IPS DF 4.7 (cell line): ENCODE data around the gene XPO6.

Experiments
- DNase-seq: peaks from one replicate; pipeline ENCODE4 v3.0.0-alpha.2; 2013; ENCODE audit warnings: low spot score; ENCODE audit errors: extremely low read depth

The XPO6 gene

GRCh38 chr16:28090646-28091377 is 121.0 kb downstream of the XPO6 start:
- peak; percentile 30 for DNase-seq

- DNase-seq, result no peak
These were observed 121.8 kb downstream of the XPO6 start for GRCh38 chr16:28089992-28090365.

DNA sequence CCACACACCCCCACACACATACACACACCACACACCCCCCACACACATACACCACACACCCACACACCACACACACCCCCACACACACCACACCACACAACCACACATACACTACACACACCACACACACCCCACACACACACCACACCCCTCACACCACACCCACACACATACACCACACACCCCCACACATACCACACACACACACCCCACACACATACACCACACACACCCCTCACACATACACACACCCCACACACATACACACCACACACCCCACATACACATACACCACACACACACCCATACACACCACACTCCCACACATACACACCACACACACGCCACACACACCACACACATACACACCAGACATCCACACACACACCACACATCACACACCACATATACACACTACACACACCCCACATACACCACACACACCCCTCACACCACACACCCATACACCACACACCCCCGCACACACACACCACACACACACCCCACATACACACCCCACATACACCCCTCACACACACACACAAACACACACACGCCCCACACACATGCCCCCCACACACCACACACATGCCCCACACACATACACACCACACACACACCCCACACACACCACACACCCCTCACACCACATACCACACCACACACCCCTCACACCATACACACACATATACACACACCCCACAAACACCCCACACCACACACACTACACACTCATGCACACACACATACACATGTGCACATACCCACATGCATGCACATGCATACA is 122.4 kb downstream of the XPO6 start:
- no peak for DNase-seq

DNA sequence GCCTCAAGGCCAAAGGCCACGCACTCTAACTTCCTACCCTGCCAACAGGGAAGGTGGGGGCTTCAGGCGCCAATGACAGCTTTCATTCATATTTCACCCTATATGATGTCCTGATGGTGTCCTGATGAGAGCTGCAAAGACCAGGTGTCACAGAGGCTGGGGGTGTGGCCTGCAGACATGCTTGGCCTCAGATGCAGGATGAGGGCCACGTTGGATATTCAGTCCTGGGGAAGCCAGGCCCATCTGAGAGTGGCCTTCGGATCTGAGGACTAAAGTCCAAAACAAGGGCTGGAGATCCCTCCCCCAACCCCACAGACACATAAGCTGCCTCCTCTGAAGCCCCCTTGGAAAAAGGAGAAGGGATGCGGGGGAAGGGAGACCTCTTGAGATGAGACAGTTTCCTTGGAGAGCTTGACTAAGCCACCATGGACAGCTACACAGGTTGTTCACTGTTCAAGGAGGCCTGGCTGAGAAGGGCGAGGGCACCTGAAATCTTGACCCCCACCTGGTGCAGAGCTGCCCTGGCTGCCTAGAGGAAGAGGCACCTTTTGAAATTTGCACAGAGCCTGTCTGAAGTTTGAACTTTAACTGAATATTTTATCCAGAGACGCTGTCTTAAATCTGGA is 124.0 kb downstream of the XPO6 start:
- no peak for DNase-seq

DNA sequence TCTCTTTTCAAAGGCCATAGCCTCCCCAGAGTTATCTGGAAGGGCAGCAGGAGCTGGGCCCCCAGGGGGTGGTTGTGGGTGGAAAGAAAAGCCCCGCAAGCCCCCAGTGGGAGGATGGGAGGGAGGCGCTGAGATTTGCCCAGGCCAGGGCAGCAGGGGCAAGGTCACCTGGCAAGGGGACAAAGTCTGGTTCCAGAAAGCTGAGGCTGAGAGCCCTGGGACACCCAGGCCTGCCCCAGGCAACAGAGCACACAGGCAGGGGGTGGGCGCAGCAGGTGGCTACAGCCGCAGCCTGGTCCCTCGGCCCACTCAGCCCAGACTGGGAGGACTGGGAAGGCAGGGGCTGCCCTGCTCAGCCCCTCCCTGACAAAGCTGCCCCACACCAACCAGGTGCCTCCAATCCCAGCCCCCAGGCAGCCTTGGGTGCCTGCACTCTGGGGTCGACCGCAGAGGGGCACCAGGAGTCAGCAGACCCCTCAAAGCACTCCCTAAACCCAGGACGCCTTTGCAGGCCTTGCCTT is 124.6 kb downstream of the XPO6 start:
- DNase-seq, result no peak

DNA sequence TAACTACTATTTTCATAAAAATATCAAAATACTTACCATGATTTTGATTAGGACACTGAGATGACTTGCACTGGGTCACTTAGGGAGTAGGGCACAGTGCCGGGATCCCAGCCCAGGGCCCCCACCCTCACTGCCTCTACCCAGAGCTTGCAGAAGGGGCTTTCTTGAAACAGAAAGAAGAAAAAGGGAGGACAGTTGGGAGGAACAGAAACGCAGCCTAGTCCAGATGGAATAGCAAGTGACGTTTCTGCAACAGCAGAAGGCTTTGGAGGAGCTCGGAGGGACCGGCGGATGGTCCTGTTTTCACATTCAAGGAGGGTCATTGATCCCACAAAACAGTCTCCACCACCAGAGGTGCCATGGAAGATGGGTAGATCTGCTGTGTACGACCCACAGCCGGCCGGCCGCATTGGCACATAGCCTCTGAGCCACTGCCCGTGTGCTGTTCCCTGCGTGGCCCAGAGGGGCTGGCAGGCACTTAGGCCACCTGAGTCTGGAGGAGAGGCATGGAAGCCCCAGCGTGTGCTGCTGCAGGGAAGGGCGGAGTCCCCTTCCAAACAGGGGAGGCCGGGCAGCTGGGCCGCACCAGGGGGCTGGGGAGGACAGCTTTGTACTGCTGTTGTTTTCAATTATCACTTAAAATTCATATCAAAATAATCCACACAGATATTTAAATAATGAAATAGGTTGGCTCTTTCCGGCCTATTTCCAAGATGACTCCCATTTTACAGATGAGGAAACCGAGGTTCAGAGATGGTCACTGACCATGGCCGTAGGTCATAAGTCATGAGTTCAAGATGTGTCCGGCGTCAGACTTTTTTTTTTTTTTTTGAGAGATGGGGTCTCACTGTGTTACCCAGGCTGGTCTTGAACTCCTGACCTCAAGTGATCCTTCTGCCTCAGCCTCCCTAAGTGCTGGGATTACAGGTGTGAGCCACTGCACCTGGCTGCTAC is 125.3 kb downstream of the XPO6 start:
- no peak for DNase-seq

DNA sequence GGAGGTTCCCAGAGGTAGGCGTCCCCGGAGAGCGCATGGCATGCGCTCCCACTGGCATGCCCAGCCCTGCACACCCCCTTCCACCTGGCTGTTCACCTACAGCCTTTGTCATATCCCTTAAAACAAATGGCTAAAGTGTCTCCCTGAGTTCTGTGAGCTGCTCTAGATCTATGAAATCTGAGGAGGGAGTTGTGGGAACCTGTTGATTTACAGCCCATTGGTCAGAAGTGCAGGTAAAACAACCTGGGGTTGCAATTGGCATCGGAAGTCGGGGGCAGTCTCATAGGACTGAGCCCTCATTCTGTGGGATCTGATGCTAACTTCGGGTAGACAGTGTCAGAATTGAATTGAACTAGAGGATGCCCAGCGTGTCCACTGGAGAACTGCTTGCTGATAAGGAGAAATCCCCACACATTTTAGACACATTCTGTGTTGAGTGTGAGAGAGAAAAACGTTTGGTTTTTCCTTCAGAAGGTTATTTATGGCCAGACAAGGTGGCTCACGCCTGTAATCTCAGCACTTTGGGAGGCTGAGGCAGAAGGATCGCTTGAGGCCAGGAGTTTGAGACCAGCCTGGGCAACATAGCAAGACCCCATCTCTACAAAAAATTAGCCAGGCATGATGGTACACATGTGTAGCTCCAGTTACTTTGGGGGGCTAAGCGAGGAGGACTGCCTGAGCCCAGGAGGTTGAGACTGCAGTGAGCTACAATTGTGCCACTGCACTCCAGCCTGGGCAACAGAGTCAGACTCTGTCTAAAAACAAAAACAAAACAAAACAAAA is 126.2 kb downstream of the XPO6 start:
- no peak for DNase-seq

DNA sequence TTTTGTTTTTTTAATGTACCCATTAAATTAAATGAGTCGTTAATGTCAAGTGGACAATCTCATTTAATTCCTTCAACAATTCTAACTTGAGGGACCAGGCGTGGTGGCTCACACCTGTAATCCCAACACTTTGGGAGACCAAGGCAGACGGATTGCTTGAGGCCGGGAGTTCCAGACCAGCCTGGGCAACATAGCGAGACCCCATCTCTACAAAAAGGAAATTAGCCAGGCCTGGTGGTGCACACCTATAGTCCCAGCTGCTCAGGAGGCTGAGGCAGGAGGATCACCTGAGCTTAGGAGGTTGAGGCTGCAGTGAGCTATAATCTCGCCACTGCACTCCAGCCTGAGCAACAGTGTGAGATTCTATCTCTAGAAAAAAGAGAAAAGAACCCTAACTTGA is 127.6 kb downstream of the XPO6 start:
- DNase-seq, result no peak

DNA sequence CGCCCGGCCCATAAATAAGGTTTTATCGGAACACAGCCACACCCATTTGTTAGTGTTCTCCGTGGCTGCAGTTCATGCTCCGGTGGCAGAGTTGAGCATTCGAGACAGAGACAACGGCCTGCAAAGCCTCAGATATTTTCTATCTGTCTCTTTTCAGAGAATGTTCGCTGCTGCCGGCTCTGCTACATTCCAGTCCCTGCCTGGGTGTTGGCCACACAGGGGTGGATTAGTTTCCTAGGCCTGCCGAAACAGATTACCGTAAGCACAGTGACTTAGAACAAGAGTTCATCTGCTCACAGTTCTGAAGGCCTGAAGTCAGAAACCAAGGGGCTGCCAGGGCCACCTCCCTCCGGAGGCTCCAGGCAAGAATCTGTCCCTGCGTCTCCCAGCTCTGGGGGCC is 129.1 kb downstream of the XPO6 start:
- no peak for DNase-seq

DNA sequence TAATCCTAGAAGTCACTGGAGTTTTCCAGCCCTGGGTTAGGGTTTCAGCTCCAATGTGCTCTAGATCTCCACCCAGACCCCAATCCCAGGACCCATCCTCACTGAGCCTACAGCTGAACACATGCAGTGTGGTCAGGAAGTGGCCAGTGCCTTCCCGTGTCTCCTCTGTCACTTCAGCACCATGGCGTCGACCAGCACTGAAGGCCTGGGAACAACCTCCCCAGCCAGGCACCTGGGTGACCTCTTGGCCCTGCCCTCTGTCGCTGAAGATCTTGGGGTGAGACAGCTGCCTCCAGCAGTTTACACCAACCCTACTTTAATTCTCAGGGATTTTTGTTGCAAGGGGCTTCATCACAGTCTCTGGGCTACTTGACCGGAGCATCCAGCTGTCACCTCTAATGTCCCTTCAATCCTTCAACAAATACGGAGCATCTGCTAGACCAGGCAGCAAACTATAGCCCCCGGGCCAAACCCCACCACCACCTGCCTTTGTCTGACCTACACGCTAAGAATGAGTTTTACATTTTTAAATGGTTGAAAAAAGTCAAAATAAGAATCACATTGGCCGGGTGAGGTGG is 130.3 kb downstream of the XPO6 start:
- no peak for DNase-seq

DNA sequence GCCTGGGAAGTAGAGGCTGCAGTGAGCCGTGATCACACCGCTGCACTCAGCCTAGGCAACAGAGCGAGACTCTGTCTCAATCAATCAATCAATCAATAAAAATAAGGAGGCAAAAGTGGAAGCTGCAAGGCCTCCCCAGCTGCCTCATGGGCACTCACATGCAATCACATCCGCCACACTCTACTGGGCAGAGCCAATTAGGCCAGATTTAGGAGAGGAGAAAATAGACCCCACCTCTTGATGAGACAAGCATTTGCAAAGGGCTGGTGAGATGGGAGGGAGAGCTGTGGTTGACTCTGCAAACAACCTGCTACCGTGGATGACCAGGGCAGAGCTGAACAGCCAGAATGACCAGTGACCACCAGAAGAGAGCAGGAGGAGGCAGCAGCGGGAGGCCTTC is 133.5 kb downstream of the XPO6 start:
- DNase-seq, result no peak

- no peak for DNase-seq
These were observed 137.9 kb downstream of the XPO6 start for GRCh38 chr16:28073836-28074235.

DNA sequence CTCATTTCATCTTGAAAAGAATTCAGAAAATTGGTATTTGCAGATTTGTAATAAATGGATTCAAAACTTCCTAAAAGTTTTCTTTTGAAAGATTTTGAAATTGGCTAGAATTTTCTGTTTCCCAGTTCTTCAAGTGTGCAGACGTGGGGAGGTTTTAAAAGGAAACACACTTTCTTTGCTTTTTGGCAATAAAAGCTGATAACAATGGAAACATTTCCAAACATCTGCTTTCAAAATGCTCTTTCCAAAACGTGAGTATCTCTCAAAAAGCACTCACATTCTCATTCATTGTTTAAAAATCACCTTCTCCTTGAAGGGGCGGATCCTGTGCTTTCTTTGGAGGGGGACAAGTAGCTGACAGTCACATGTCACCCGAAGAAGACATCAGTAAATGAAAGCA is 139.7 kb downstream of the XPO6 start:
- no peak for DNase-seq

DNA sequence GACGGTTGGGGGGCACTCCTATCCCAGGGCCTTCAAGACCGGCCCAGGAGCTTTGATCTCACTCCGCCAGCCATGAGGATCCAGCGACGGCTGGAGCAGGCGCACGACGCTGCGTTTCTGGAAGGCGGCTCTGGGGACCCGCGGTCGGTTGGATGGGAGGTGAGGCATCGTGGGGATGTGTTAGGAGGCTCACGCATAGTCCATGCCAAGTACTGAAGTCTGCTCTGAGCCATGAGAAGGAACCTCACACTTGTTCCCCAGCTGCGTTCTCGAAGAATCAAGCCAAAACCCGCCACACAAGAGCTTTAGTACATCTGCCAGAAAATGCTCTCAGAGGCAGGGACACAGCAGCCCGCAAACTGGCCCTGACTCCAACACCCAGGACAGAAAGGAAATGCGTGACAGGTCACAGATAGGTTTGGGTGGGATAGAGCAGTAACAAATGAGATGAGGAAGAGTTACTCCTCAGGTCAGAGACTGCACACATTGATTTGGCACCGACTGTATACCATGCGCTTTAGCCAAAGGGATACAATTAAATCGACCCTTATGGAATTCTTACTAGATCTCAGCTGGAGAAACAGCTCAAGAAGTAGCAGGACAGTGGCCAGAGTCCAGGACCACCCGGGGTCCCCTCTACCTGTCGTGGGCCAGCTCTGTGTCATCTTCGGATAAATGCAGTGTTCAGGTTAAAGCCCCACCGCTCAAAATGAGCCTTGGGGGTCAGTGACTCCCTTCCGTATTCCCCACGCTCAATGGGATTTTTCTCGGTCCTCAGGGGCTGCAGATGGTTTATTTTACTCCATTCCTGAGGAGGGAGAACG is 141.6 kb downstream of the XPO6 start:
- DNase-seq, result no peak

DNA sequence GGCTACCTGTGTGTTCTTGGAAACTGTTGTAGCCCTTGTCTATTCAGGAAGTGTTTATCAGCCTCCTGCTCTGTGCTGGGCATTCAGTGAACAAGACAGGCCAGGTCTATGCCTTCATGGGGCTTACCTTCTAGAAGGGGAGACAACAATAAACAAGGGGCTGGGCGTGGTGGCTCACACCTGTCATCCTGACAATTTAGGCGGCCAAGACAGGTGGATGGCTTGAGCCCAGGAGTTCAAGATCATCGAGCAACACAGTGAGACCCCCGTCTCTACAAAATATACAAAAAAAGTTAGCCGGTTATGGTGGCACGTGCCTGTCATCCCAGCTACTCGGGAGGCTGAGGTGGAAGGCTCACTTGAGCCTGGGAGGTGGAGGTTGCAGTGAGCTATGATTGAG is 142.8 kb downstream of the XPO6 start:
- no peak for DNase-seq

DNA sequence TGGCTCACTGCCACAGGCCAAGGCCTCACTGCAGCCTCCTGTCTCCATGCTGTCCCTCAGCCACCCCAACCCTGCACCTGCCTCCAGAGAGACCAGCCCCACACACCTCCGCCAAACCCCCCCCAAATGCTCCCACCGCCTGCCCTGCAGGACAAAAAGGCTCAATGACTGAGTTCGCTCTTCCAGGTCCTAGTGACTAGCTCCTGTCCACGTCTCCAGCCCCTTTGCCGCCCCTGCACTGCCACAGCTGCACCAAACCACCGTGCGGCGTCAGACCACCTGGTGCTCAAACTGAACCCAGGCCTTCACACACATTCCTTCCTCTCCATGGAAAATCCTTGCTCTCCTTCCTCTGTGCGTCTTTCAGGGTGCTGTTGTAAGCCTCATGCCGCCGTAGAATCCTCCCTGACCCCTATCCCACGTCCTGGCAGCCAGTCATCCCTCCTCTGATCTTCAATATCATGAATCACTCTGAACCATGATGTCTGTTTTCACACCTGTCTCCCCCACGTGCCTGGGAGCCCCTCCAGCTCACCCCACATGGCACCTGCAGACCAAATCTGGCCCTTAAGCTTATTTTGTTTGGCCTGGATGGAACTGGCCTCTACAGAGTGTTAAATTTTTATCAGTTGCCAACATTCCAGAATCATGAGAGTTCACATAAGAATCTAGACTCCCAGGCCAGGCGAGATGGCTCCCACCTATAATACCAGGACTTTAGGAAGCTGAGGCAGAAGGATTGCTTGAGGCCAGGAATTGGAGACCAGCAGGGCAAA is 144.0 kb downstream of the XPO6 start:
- no peak for DNase-seq

DNA sequence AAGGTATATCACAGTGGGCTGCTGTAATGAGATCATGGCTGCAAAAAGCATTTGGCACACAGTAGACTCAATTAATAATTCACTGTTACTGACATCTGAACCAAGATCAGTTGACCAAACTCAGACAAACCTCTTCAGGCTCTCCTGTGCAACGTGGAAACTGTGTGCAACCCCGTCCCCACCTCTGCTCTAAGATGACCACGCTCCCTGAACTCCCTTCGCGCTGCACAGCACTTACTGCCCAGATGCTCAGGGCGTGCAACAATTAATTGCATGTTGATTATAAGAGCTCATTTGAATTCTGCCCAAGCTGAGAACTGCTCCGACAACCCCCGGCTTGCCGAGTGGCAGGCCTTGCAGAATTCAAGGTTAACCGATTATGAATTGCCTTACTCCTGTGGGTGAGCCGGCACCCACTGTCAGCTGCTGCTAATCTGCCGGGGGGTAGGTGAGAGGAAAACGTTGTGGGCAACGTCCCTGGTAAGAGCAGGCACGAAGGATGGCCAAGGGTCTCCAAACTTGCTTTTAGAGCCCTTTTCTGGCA is 147.0 kb downstream of the XPO6 start:
- DNase-seq, result no peak

DNA sequence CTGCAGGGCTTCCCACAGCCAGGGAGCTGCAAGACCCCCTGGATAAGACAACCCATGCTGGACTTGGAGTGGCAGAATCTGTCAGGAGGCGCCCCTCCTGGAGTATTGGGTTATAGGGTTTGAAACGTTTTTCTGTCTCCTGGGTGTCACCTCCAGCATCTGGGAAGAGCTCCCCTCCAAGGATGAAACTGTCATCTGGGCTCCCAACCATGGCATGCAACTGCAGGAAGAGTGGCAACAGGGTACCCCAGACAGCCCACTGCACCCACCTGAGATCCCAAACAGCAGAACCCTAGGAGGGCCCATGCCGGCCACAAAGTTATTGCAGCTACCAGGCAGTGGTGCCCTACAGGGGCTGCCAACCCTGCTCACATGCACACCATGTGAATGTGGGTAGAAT is 147.6 kb downstream of the XPO6 start:
- no peak for DNase-seq
